GM23338 (cell line): ENCODE data around the gene STMN3. TPM values are rescaled to one million over a fixed set of nuclear protein-coding genes. Genes with fewer than 3 reads are reported as not detected.
A peak's percentile ranks its signal among the peaks of the same experiment; 100 is the strongest.

Experiments
- ATAC-seq: fragments of 200-7000 bp; cut with Tn5 transposase; 3 replicates; pipeline ENCODE4 v1.9.1; 2020
- DNase-seq: peaks from one replicate; pipeline ENCODE4 v3.0.0-alpha.2; 2015; ENCODE audit warnings: low spot score
- H2AFZ ChIP-seq: fragments of 200-600 bp; sonication (generic); 2 replicates; pipeline ENCODE4 v1.8.0; 2016; ENCODE audit warnings: antibody characterized with exemption, mild to moderate bottlenecking, moderate library complexity
- H3F3A ChIP-seq: fragments of 200-600 bp; sonication (generic); replicated peaks from 2 replicates; pipeline ENCODE4 v1.8.0; 2017; ENCODE audit warnings: antibody characterized with exemption, mixed run types, low read depth
- H3K27ac ChIP-seq: fragments of 200-600 bp; sonication (generic); 2 replicates; pipeline ENCODE4 v1.6.1; 2016; ENCODE audit warnings: low read depth
- H3K27me3 ChIP-seq: fragments of 200-600 bp; sonication (generic); 2 replicates; pipeline ENCODE4 v1.8.0; 2016; ENCODE audit warnings: mild to moderate bottlenecking, mixed run types, moderate library complexity; ENCODE audit not compliant: insufficient read depth
- H3K36me3 ChIP-seq: fragments of 200-600 bp; sonication (generic); 2 replicates; pipeline ENCODE4 v1.8.0; 2016; ENCODE audit warnings: mild to moderate bottlenecking; ENCODE audit not compliant: insufficient read depth
- H3K4me1 ChIP-seq: fragments of 200-600 bp; sonication (generic); 2 replicates; pipeline ENCODE4 v1.8.0; 2016; ENCODE audit warnings: mild to moderate bottlenecking, moderate library complexity; ENCODE audit not compliant: insufficient read depth
- H3K4me2 ChIP-seq: fragments of 200-600 bp; sonication (generic); 2 replicates; pipeline ENCODE4 v1.7.1; 2017; ENCODE audit warnings: mixed run types
- H3K4me3 ChIP-seq: fragments of 200-600 bp; sonication (generic); 2 replicates; pipeline ENCODE4 v1.6.1; 2016; ENCODE audit warnings: mixed run types
- H3K79me2 ChIP-seq: fragments of 200-600 bp; sonication (generic); replicated peaks from 2 replicates; pipeline ENCODE4 v1.8.0; 2017; ENCODE audit warnings: mild to moderate bottlenecking; ENCODE audit not compliant: insufficient read depth
- H3K9me2 ChIP-seq: fragments of 200-600 bp; sonication (generic); 2 replicates; pipeline ENCODE4 v1.8.0; 2017; ENCODE audit not compliant: insufficient read depth
- H4K20me1 ChIP-seq: fragments of 200-600 bp; sonication (generic); replicated peaks from 2 replicates; pipeline ENCODE4 v1.8.0; 2017; ENCODE audit warnings: mild to moderate bottlenecking; ENCODE audit not compliant: insufficient read depth
- H3K27ac Mint-ChIP-seq: 2 replicates; pipeline ENCODE4 v1.8.0; 2020; ENCODE audit warnings: inconsistent platforms, mild to moderate bottlenecking, moderate library complexity, mixed read lengths
- H3K27me3 Mint-ChIP-seq: 3 replicates; pipeline ENCODE4 v1.8.0; 2022; ENCODE audit warnings: low read depth, mild to moderate bottlenecking, moderate library complexity, mixed read lengths, inconsistent platforms; ENCODE audit not compliant: insufficient read depth, poor library complexity
- H3K36me3 Mint-ChIP-seq: 3 replicates; pipeline ENCODE4 v1.8.0; 2021; ENCODE audit warnings: low read depth, mild to moderate bottlenecking, inconsistent platforms, moderate library complexity, mixed read lengths
- H3K4me1 Mint-ChIP-seq: 3 replicates; pipeline ENCODE4 v1.8.0; 2020; ENCODE audit warnings: mild to moderate bottlenecking, inconsistent platforms, mixed read lengths
- H3K4me3 Mint-ChIP-seq: 3 replicates; pipeline ENCODE4 v1.8.0; 2021; ENCODE audit warnings: moderate library complexity, mild to moderate bottlenecking, inconsistent platforms, mixed read lengths
- H3K9me3 Mint-ChIP-seq: 3 replicates; pipeline ENCODE4 v1.8.0; 2020; ENCODE audit warnings: moderate library complexity, mild to moderate bottlenecking, inconsistent platforms, mixed read lengths
- CREB1 ChIP-seq: fragments of 250-450 bp; sonication (Bioruptor Pico); IDR thresholded peaks from 2 replicates; pipeline ENCODE4 v1.5.0; 2020; ENCODE audit warnings: low read depth, mild to moderate bottlenecking, moderate library complexity
- ETS1 ChIP-seq: IDR thresholded peaks from 2 replicates; pipeline ENCODE4 v1.6.1; 2016; ENCODE audit warnings: antibody characterized with exemption
- EZH2 ChIP-seq: fragments of 200-600 bp; sonication (generic); IDR thresholded peaks from one replicate; pipeline ENCODE4 v1.8.0; 2017; ENCODE audit warnings: antibody characterized with exemption, mild to moderate bottlenecking, low read depth; ENCODE audit not compliant: unreplicated experiment
- EZH2phosphoT487 ChIP-seq: fragments of 200-600 bp; sonication (generic); IDR thresholded peaks from one replicate; pipeline ENCODE4 v1.8.1; 2018; ENCODE audit warnings: antibody characterized with exemption; ENCODE audit not compliant: unreplicated experiment
- JUNB ChIP-seq: IDR thresholded peaks from one replicate; pipeline ENCODE4 v1.6.1; 2016; ENCODE audit warnings: antibody characterized with exemption; ENCODE audit not compliant: unreplicated experiment
- NANOG ChIP-seq: IDR thresholded peaks from 2 replicates; pipeline ENCODE4 v1.6.1; 2016; ENCODE audit warnings: antibody characterized with exemption, borderline replicate concordance
- POLR2AphosphoS5 ChIP-seq: IDR thresholded peaks from 2 replicates; pipeline ENCODE4 v1.6.1; 2016; ENCODE audit warnings: antibody characterized with exemption, low read depth
- STAT1 ChIP-seq: IDR thresholded peaks from one replicate; pipeline ENCODE4 v1.6.1; 2016; ENCODE audit warnings: antibody characterized with exemption; ENCODE audit not compliant: unreplicated experiment
- ZNF114 ChIP-seq: fragments of 250-450 bp; sonication (Bioruptor Pico); IDR thresholded peaks from 2 replicates; pipeline ENCODE4 v1.5.0; 2020; ENCODE audit warnings: mild to moderate bottlenecking, moderate library complexity
- ZNF331 ChIP-seq: fragments of 250-450 bp; sonication (Bioruptor Pico); IDR thresholded peaks from 2 replicates; pipeline ENCODE4 v1.5.0; 2020; ENCODE audit warnings: low read depth, mild to moderate bottlenecking, moderate library complexity
- ZNF462 ChIP-seq: fragments of 250-450 bp; sonication (Bioruptor Pico); IDR thresholded peaks from 2 replicates; pipeline ENCODE4 v1.5.0; 2020; ENCODE audit warnings: mild to moderate bottlenecking, moderate library complexity
- polyA plus RNA-seq: library from polyadenylated mRNA; unstranded; fragments of >200 nt; fragmentation: Nextera tagmentation; extraction: Ambion mirVana; gene quantifications from 2 replicates; pipeline ENCODE4 v1.2.1, GENCODE V29; 2016
- total RNA-seq: library from RNA; depleted of rRNA; stranded (reverse); fragments of >200 nt; shearing (Covaris generic); gene quantifications from 2 replicates; pipeline ENCODE4 v1.2.3, GENCODE V29; 2014
- TF ChIP-seq, protein P1 (sequence below), 2 experiments: fragments of 200-600 bp in 1 of 2; sonication (generic) in 1 of 2; conservative IDR thresholded peaks; 2 replicates each; pipeline versions ENCODE4 v1.5.1 to v1.6.1; 2016 to 2017; ENCODE audit warnings: antibody characterized with exemption in 2 of 2, low read depth in 2 of 2, mild to moderate bottlenecking in 2 of 2, moderate library complexity in 1 of 2

The STMN3 gene
- total and polyA plus RNA-seq, 2 experiments from 2014 or later, result 28.6 to 61.3 TPM

DNA sequence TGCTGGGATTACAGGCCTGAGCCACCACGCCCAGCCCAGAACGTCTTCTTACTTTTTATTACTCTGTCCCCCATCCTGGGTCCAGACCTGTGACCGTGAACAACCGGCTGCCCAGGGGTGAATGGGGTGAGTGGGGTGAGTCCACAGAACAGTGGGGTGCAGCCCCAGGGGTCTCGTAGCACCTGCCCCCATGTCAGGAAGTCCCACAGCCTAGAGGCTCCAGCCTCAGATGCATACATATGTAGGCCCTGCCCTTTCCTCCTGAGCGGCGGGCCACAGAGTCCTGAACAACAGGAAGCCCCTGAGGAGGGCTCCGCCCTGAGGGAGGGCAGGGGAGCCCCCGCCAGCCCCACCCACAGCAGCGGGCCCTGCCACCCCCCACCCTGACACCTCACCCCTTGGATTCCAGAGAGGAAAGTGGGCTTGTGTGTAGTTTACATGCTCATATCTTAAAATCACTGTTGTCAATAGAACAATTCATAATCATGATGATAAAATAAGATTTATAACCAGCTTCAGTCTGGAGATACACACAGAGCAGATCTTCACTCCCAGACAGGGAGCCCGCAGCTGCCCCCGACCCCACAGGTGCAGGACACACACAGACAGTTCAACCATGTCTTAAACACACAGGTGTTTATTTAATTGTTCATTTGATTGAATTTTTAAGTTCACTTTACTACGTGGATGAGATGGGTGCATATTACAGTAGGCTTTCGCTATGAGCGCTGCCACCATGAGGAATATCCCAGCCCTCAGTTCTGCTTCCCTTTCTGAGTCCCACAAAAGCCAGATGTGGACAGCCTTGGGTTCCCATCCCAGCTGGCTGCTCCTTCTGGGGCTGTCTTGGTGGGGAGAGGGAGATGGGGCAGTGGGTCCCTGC, 13.9 kb downstream of the STMN3 start:
- H3K9me3 Mint-ChIP-seq, result no peaks in the 10 kb centered on the region
- no peak for TF ChIP-seq STAT1
- no peak for TF ChIP-seq ETS1
- TF ChIP-seq POLR2AphosphoS5, result no peak
- no peak for TF ChIP-seq JUNB
- no peak for TF ChIP-seq ZNF114 (CRISPR knock-in tag)
- TF ChIP-seq EZH2, result no peak
- no peak for TF ChIP-seq EZH2phosphoT487
- TF ChIP-seq, protein P1, sequence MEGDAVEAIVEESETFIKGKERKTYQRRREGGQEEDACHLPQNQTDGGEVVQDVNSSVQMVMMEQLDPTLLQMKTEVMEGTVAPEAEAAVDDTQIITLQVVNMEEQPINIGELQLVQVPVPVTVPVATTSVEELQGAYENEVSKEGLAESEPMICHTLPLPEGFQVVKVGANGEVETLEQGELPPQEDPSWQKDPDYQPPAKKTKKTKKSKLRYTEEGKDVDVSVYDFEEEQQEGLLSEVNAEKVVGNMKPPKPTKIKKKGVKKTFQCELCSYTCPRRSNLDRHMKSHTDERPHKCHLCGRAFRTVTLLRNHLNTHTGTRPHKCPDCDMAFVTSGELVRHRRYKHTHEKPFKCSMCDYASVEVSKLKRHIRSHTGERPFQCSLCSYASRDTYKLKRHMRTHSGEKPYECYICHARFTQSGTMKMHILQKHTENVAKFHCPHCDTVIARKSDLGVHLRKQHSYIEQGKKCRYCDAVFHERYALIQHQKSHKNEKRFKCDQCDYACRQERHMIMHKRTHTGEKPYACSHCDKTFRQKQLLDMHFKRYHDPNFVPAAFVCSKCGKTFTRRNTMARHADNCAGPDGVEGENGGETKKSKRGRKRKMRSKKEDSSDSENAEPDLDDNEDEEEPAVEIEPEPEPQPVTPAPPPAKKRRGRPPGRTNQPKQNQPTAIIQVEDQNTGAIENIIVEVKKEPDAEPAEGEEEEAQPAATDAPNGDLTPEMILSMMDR (conservative IDR thresholded peaks at IDR 0.05; ENCODE audit: low read depth in 2 of 2), result no peak
- no peak for TF ChIP-seq ZNF462 (CRISPR knock-in tag)
- no peak for TF ChIP-seq ZNF331 (CRISPR knock-in tag)
- no peak for TF ChIP-seq NANOG
- TF ChIP-seq CREB1 (CRISPR knock-in tag), result no peak
- 0 out of 2 replicates have a peak overlapping the region, but pooled peaks have one; percentile 14 for H3K4me2 ChIP-seq
- no peak overlapping the region for H2AFZ ChIP-seq
- ATAC-seq, result no peak
- H3K4me3 ChIP-seq, result no peak overlapping the region
- H3K27me3 Mint-ChIP-seq, result peaks cover 12% of the 10 kb centered on the region
- no peak overlapping the region; the same call in 1 of the 2 replicates for H3K27ac ChIP-seq
- H3K36me3 Mint-ChIP-seq, result peaks cover under 1% of the 10 kb centered on the region; the same call in 1 of the 3 replicates
- no peak for DNase-seq
- H3F3A ChIP-seq, result peaks cover 9% of the 10 kb centered on the region; the same call in 1 of the 2 replicates
- peaks cover 9% of the 10 kb centered on the region for H3K4me1 Mint-ChIP-seq
- H3K9me2 ChIP-seq, result no peaks in the 10 kb centered on the region
- no peaks in the 10 kb centered on the region for H3K36me3 ChIP-seq
- no peaks in the 10 kb centered on the region for H3K79me2 ChIP-seq
- H3K27me3 ChIP-seq, result no peaks in the 10 kb centered on the region
- no peak overlapping the region for H3K4me3 Mint-ChIP-seq
- H3K4me1 ChIP-seq, result peaks cover 7% of the 10 kb centered on the region; the same call in 1 of the 2 replicates
- no peak overlapping the region for H3K27ac Mint-ChIP-seq
- H4K20me1 ChIP-seq, result no peaks in the 10 kb centered on the region
